SK-N-MC (cell line): ENCODE results near the gene FADS2.

Source experiments
- EZH2 ChIP-seq: fragments of 200-600 bp; sonication (generic); IDR thresholded peaks from one replicate; pipeline ENCODE4 v1.6.1; 2017; ENCODE audit warnings: antibody characterized with exemption
- POLR2AphosphoS5 ChIP-seq: IDR thresholded peaks from 2 replicates; pipeline ENCODE4 v1.6.1; 2012; ENCODE audit warnings: mild to moderate bottlenecking, low read depth, low read length, borderline replicate concordance

DNA sequence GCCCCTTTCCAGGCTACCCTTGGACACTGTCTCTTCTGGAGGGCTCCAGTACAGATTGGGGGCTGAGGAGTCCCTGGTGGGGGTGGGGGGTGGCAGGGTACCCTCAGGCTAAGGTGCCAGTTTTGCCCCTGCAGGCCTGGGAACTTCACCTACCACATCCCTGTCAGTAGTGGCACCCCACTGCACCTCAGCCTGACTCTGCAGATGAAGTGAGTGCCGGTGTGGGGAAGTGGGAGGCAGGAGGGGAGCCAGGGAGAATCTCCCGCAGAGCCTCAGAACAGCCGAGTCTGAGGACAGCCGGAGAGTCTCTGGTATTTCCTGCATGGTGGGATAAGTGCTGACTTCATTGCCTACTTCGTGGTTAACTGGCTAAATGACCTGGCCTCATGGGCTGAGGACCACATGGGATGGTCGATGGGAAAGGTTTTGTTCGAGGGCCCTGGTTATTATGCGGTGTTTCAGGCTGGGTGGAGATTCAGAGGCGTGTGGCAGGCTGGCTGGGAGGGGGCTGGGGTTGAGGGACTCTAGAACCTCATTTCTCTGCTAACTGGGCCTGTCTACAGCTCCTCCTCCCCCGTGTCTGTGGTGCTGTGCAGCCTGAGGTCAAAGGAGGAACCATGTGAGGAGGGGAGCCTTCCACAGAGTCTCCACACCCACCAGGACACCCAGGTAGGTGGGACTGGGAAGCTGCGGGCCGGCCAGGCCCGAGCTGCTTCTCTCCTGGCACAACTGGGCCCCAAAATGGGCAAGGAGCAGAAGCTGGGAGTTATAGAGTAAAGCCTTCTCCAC, 44.2 kb upstream of the FADS2 start:
- TF ChIP-seq POLR2AphosphoS5 (no peak; the same call in 1 of the 2 replicates), EZH2 (no peak)
